ENCODE data around the gene KRAS. TPM values are rescaled to one million over a fixed set of nuclear protein-coding genes. Genes with fewer than 3 reads are reported as not detected.

KRAS gene
- total RNA-seq, 1 donor from 2014 or later: 54.2 TPM

- TF ChIP-seq CTCF (IDR thresholded peaks at IDR 0.05; ENCODE audit: unreplicated experiment): no peak
- peaks cover 21% of the 10 kb centered on the region for H3K36me3 Mint-ChIP-seq (ENCODE audit: low read depth, unreplicated experiment)
- H3K9me3 Mint-ChIP-seq (ENCODE audit: unreplicated experiment): no peaks in the 10 kb centered on the region
- H3K4me3 Mint-ChIP-seq (ENCODE audit: unreplicated experiment): no peak overlapping the region
- H3K4me1 Mint-ChIP-seq (ENCODE audit: unreplicated experiment): no peaks in the 10 kb centered on the region
- no peak overlapping the region for H3K27ac Mint-ChIP-seq (ENCODE audit: unreplicated experiment)
- no peaks in the 10 kb centered on the region for H3K27me3 Mint-ChIP-seq (ENCODE audit: unreplicated experiment)
- no peak for DNase-seq (ENCODE audit: low spot score)
Observed at GRCh38 chr12:25236190-25236589, 14.5 kb downstream of the KRAS start.

GRCh38 chr12:25213338-25213737, 37.4 kb downstream of the KRAS start:
- Mint-ChIP-seq H3K27me3 (ENCODE audit: unreplicated experiment) (no peaks in the 10 kb centered on the region), H3K36me3 (ENCODE audit: low read depth, unreplicated experiment) (peaks cover 3% of the 10 kb centered on the region), H3K27ac (ENCODE audit: unreplicated experiment) (no peak overlapping the region), H3K4me1 (ENCODE audit: unreplicated experiment) (no peaks in the 10 kb centered on the region), H3K4me3 (ENCODE audit: unreplicated experiment) (no peak overlapping the region), H3K9me3 (ENCODE audit: unreplicated experiment) (no peaks in the 10 kb centered on the region)
- TF ChIP-seq CTCF (IDR thresholded peaks at IDR 0.05; ENCODE audit: unreplicated experiment): no peak
- DNase-seq (ENCODE audit: low spot score): no peak

- H3K36me3 Mint-ChIP-seq (ENCODE audit: low read depth, unreplicated experiment): no peaks in the 10 kb centered on the region
- no peaks in the 10 kb centered on the region for H3K9me3 Mint-ChIP-seq (ENCODE audit: unreplicated experiment)
- DNase-seq (ENCODE audit: low spot score): no peak
- H3K4me1 Mint-ChIP-seq (ENCODE audit: unreplicated experiment): no peaks in the 10 kb centered on the region
- H3K4me3 Mint-ChIP-seq (ENCODE audit: unreplicated experiment): peak overlapping the region; percentile 59
- H3K27me3 Mint-ChIP-seq (ENCODE audit: unreplicated experiment): no peaks in the 10 kb centered on the region
- H3K27ac Mint-ChIP-seq (ENCODE audit: unreplicated experiment): no peak overlapping the region
- TF ChIP-seq CTCF (IDR thresholded peaks at IDR 0.05; ENCODE audit: unreplicated experiment): no peak
Observed at GRCh38 chr12:25208554-25208953, 42.2 kb downstream of the KRAS start.

GRCh38 chr12:25207846-25208245, 42.9 kb downstream of the KRAS start:
- DNase-seq (ENCODE audit: low spot score): no peak
- Mint-ChIP-seq H3K4me3 (ENCODE audit: unreplicated experiment) (no peak overlapping the region), H3K9me3 (ENCODE audit: unreplicated experiment) (no peaks in the 10 kb centered on the region), H3K36me3 (ENCODE audit: low read depth, unreplicated experiment) (no peaks in the 10 kb centered on the region), H3K27ac (ENCODE audit: unreplicated experiment) (no peak overlapping the region), H3K4me1 (ENCODE audit: unreplicated experiment) (no peaks in the 10 kb centered on the region), H3K27me3 (ENCODE audit: unreplicated experiment) (no peaks in the 10 kb centered on the region)
- no peak for TF ChIP-seq CTCF (IDR thresholded peaks at IDR 0.05; ENCODE audit: unreplicated experiment)

- no peaks in the 10 kb centered on the region for H3K36me3 Mint-ChIP-seq (ENCODE audit: low read depth, unreplicated experiment)
- H3K4me1 Mint-ChIP-seq (ENCODE audit: unreplicated experiment): no peaks in the 10 kb centered on the region
- no peak for TF ChIP-seq CTCF (IDR thresholded peaks at IDR 0.05; ENCODE audit: unreplicated experiment)
- no peaks in the 10 kb centered on the region for H3K27me3 Mint-ChIP-seq (ENCODE audit: unreplicated experiment)
- no peak overlapping the region for H3K27ac Mint-ChIP-seq (ENCODE audit: unreplicated experiment)
- H3K4me3 Mint-ChIP-seq (ENCODE audit: unreplicated experiment): no peak overlapping the region
- H3K9me3 Mint-ChIP-seq (ENCODE audit: unreplicated experiment): no peaks in the 10 kb centered on the region
- no peak for DNase-seq (ENCODE audit: low spot score)
Observed at GRCh38 chr12:25207411-25207810, 43.3 kb downstream of the KRAS start.

Measured in endothelial cell (in vitro differentiated cells).